ENCODE results near the gene ATAD5. TPM values are rescaled to one million over a fixed set of nuclear protein-coding genes. Genes with fewer than 3 reads are reported as not detected.

The ATAD5 gene, protein sequence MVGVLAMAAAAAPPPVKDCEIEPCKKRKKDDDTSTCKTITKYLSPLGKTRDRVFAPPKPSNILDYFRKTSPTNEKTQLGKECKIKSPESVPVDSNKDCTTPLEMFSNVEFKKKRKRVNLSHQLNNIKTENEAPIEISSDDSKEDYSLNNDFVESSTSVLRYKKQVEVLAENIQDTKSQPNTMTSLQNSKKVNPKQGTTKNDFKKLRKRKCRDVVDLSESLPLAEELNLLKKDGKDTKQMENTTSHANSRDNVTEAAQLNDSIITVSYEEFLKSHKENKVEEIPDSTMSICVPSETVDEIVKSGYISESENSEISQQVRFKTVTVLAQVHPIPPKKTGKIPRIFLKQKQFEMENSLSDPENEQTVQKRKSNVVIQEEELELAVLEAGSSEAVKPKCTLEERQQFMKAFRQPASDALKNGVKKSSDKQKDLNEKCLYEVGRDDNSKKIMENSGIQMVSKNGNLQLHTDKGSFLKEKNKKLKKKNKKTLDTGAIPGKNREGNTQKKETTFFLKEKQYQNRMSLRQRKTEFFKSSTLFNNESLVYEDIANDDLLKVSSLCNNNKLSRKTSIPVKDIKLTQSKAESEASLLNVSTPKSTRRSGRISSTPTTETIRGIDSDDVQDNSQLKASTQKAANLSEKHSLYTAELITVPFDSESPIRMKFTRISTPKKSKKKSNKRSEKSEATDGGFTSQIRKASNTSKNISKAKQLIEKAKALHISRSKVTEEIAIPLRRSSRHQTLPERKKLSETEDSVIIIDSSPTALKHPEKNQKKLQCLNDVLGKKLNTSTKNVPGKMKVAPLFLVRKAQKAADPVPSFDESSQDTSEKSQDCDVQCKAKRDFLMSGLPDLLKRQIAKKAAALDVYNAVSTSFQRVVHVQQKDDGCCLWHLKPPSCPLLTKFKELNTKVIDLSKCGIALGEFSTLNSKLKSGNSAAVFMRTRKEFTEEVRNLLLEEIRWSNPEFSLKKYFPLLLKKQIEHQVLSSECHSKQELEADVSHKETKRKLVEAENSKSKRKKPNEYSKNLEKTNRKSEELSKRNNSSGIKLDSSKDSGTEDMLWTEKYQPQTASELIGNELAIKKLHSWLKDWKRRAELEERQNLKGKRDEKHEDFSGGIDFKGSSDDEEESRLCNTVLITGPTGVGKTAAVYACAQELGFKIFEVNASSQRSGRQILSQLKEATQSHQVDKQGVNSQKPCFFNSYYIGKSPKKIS (N-terminal part only)
- total RNA-seq (2022; extraction: Qiagen RNA extraction; ENCODE audit: low read depth), result 3.5 to 6.9 TPM (median 4.3 TPM) in 5 replicates

DNA sequence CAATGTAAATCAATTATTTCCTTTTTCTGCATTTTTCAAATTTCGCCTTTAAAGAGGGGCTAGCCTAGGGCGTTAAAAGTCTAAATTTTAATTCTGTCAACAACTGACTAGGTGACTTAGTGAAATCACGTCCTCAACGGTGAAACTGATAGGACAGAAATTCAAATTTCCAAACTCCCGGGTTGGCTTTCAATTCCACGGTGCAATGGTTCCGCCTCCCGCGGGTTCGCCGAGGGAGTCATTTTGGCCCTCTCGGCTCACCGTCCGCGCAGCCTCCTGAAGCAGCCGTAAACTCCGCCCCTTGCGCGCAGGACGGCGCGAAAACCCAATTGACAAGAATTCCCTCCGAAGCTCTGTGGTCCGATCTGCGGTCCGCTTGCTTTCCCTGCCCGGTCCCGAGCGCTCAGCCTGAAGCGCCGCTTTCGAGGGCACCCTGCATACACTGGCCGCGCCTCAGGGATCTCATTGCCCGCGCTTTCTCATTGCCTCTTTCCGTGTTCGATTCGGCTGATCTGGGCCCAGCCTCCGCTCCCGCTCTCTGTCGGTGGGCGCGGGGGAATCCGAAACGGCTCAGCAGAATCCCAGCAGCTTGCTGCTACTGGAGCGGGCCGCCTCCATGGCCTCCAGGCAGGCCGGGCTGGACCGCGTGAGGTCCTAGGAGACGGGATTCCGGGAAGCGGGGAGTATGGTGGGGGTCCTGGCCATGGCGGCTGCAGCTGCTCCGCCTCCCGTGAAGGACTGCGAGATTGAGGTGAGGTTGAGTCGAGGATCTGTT lies at the start of gene ATAD5:
Gene ATAD5 (plus strand): TSS at position 304 of the 775 bp plus-strand sequence. CDS start 382 bp downstream, at position 686.

DNA sequence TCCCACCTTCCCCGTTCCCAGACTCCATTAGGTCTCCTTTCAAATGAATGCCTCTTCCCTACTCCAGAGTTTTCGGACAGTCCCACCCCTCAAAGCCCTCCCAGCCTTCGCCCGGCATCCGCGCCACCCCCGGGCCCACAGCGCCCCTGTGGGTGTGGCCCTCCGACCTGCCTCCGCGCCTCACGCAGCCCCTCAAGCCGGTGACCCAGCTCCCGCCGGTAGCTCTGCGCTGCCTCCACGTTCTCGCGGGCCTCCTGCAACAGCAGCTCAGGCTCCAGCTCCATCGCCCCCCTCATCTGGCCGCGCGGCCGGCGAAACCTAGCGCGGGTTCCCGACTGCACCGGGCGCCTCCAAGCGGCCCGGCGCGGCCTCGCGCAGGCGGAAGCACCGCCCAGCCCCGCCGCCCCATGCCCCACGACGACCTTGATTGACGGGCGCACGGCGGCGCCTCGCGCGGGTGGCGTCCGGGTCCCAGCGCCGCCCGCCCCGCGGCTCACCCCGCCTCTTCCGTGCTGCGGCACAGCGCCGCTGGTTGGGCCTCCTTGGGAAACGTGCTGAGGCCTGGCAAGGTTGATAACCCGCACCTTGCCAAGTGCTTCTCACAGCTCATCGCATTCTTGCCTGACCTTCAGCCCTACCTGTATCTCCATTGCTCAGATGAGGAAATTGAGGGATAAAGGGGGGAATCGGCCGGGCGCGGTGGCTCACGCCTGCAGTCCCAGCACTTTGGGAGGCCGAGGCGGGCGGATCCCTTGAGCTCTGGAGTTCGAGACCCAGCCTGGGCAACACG lies 7.2 kb upstream of the ATAD5 start, which contains the start of gene CRLF3:
Gene CRLF3 (minus strand): TSS at position 337 of the 790 bp plus-strand sequence. CDS start 41 bp downstream, at position 296.

DNA sequence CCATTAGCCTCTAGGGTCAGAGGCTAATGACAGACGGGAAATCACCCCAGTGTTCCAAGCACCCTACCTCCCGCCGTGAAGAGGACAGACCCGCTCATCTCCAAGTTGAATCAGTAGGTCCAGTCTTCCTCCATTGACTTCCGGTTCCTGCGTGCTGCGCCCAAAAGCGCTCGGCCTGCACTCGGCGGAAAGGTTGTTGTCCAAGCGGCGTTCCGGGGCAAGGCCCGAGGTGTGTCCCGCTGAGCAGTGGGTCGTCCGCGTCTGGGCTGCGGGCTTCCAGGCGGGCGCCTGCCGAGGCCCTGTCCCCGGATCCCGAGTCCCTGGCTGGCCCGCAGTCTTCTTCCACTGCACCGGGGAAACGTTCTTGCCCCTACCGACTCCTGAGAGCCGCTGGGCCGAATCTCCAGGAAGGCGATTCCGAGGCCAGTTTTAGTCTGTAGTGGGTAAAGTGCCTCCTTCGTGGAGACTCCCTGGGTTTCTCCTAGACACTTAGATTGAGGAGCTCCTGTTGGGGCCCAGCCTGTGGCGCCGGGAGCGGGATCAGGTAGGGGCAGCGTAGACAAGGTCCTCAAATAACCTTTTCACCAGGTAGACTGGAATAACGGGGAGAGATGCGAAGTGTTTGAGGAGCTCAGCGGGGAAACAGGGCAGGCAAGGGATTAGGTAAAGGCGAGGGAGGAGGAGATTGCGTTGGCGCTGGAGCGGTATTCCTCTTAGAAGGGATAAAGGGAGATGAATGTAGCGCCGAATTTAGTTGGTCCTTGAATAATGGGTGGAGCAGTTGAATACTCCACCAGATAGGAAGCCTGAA lies 74.5 kb downstream of the ATAD5 start, which contains the start of gene TEFM:
Gene TEFM (minus strand): TSS at position 138 of the 811 bp plus-strand sequence. CDS start 40 bp downstream, at position 98.

DNA sequence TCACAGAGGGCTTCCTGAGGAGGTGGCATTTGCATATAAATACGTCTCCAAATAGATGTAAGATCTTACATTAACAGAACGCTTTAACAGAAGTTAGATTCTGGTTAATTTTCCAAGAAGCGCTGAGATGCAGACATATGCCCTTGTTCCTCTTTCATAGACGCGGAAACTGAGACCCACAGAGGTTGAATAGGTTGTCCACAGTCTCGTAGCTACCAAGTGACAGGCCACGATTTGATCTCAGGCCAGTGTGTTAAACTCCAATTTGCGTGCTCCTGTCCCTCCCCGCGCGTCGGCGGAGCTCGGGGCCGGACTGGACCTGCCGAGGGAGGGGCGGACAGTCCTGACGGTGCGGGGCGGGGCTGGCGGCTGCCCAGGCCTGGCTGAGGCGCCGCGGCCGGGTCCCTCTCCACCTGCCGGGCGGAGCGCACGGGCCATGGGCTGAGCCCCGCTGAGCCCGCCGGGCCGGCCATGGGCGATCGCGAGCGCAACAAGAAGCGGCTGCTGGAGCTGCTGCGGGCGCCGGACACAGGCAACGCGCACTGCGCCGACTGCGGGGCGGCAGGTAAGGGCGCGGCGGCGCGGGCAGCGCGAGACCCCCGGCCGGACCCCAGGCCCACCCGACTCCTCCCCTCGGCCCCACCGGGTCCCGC lies 89.9 kb downstream of the ATAD5 start, which contains the start of gene ADAP2:
Gene ADAP2 (plus strand): TSS at position 402 of the 653 bp plus-strand sequence. CDS start 70 bp downstream, at position 472.

Other genes starting within 250 kb of the ATAD5 start
- gene CRLF3, start 7.3 kb upstream of the ATAD5 start, total RNA-seq (2022; extraction: Qiagen RNA extraction; ENCODE audit: low read depth), result 12.6 to 18.6 TPM (median 15.8 TPM) in 5 replicates
- 19.7 to 34.9 TPM (median 20.7 TPM) in 5 replicates for gene TEFM, start 74.3 kb downstream of the ATAD5 start, total RNA-seq (2022; extraction: Qiagen RNA extraction; ENCODE audit: low read depth)
- gene ADAP2, start 90.0 kb downstream of the ATAD5 start, total RNA-seq (2022; extraction: Qiagen RNA extraction; ENCODE audit: low read depth), result 2.2 to 3.1 TPM (median 2.8 TPM) in 5 replicates
- 23.6 to 27.2 TPM (median 26.1 TPM) in 5 replicates for gene RNF135, start 139.1 kb downstream of the ATAD5 start, total RNA-seq (2022; extraction: Qiagen RNA extraction; ENCODE audit: low read depth)